ENCODE results near the gene CD82. TPM values are rescaled to one million over a fixed set of nuclear protein-coding genes. Genes with fewer than 3 reads are reported as not detected.
A peak's percentile ranks its signal among the peaks of the same experiment; 100 is the strongest.

The CD82 gene
- total RNA-seq, 6 experiments from 2014 or later: 18.9 to 69.4 (median 48.6) TPM

DNA sequence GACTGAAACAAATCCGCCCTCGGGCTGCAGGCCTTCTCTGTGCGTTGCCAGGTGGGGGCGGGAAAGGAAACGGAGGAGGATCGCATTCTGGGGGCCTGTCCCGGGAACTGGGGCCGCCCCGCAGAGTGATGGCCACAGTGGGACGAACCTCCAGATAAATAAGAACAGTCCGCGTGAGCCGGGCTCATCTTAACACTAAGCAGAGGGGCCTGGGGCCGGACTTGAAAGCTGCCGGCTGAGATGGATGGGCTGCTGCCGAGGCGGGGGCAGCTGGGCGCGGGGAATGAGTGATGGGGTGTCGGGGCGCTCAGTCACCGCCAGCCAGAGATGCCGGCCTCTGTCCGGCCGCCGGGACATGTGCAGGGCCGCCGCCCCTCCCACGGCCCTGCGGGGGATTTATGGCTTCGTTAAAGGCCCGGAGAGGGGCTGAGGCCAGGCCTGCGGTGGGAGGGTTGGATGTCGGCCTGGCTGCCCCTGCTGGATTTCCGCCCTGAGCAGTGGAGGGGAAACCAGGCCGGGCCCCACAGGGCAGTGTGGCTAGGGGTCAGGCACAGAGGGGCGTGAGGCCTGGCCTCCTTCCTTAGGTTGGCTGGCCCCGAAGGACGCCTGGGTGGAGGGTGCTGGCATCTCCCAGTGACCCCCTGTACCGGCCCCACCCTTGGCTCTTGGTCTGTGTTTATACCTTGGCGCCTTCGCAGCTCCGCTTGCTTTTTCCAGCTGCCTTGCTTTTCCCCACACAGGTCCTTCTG is 45.3 kb upstream of the CD82 start:
- intact Hi-C loops (cut with DNase I): no loop called here
- H3K4me1 ChIP-seq: no peaks in the 10 kb centered on the region
- no peaks in the 10 kb centered on the region for H3K27me3 ChIP-seq
- DNase-seq (no peak), ATAC-seq (peak in 2 of 4 donors; percentile 22)
- TF ChIP-seq POLR2A (IDR thresholded peaks at IDR 0.05): no peak
- TF ChIP-seq CTCF (IDR thresholded peaks at IDR 0.05): no peak
- H3K9me3 ChIP-seq: no peaks in the 10 kb centered on the region
- no peak overlapping the region for H3K4me3 ChIP-seq
- no peak overlapping the region for H3K27ac ChIP-seq
- 52% methylated on average over 16 of the region's 43 CpGs for WGBS (ENCODE audit: insufficient coverage, low coverage, low lambda C conversion rate, missing lambda C conversion rate)
- H3K36me3 ChIP-seq: no peaks in the 10 kb centered on the region

DNA sequence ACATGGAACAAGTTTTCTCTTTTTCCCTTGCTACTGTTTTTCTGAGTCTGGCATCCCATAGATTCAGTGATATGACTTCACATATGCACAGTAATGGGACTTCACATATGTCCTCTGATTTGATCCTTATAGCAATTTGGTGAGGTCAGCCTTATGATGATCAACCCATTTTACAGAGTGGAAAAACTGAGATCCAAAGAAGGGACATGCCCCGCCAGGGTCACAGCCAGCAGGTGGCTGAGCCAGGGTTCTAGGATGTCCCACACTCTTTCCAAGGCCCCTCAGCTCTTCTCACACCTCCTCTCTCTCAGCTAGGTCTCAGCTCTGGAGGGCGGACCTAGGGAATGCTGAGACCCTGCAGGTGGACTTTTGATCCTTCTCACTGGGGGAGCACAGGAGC is 44.3 kb upstream of the CD82 start:
- DNase-seq (no peak), ATAC-seq (no peak)
- Histone ChIP-seq H3K4me3 (no peak overlapping the region), H3K27me3 (no peaks in the 10 kb centered on the region), H3K4me1 (no peaks in the 10 kb centered on the region), H3K9me3 (no peaks in the 10 kb centered on the region), H3K27ac (no peak overlapping the region), H3K36me3 (no peaks in the 10 kb centered on the region)
- TF ChIP-seq CTCF (IDR thresholded peaks at IDR 0.05) (no peak), POLR2A (IDR thresholded peaks at IDR 0.05) (no peak)
- 100% methylated on average over 2 of the region's 2 CpGs for whole genome bisulfite sequencing (ENCODE audit: insufficient coverage, low coverage, low lambda C conversion rate, missing lambda C conversion rate)
- intact Hi-C loops (cut with DNase I): no loop called here

GRCh38 chr11:44522294-44522693 is 43.2 kb upstream of the CD82 start:
- no peak for ATAC-seq
- Histone ChIP-seq H3K4me1 (no peaks in the 10 kb centered on the region), H3K36me3 (no peaks in the 10 kb centered on the region), H3K4me3 (no peak overlapping the region), H3K9me3 (no peaks in the 10 kb centered on the region), H3K27me3 (no peaks in the 10 kb centered on the region), H3K27ac (no peak overlapping the region)
- no peak for TF ChIP-seq CTCF (IDR thresholded peaks at IDR 0.05)
- TF ChIP-seq POLR2A (IDR thresholded peaks at IDR 0.05): no peak
- DNase-seq: no peak
- 50% methylated on average over 2 of the region's 2 CpGs for WGBS (ENCODE audit: insufficient coverage, low coverage, low lambda C conversion rate, missing lambda C conversion rate)
- intact Hi-C loops (cut with DNase I): no loop called here

GRCh38 chr11:44524346-44524745 is 41.1 kb upstream of the CD82 start:
- Histone ChIP-seq H3K27ac (no peak overlapping the region), H3K36me3 (no peaks in the 10 kb centered on the region), H3K4me1 (no peaks in the 10 kb centered on the region), H3K4me3 (no peak overlapping the region), H3K9me3 (no peaks in the 10 kb centered on the region), H3K27me3 (no peaks in the 10 kb centered on the region)
- intact Hi-C loops (cut with DNase I): no loop called here
- WGBS (ENCODE audit: insufficient coverage, low coverage, low lambda C conversion rate, missing lambda C conversion rate): 67% methylated on average over 3 of the region's 10 CpGs
- no peak for ATAC-seq
- TF ChIP-seq CTCF (IDR thresholded peaks at IDR 0.05) (no peak), POLR2A (IDR thresholded peaks at IDR 0.05) (no peak)
- DNase-seq: no peak

Measured in right lobe of liver (tissue), 6 donors.